ENCODE data around the gene TCOF1.
"Not testable (repeated sequence)": the region's sequence is repeated elsewhere in the genome, so short reads cannot be mapped to it uniquely, and the experiment has no call there.

Gene TCOF1

DNA sequence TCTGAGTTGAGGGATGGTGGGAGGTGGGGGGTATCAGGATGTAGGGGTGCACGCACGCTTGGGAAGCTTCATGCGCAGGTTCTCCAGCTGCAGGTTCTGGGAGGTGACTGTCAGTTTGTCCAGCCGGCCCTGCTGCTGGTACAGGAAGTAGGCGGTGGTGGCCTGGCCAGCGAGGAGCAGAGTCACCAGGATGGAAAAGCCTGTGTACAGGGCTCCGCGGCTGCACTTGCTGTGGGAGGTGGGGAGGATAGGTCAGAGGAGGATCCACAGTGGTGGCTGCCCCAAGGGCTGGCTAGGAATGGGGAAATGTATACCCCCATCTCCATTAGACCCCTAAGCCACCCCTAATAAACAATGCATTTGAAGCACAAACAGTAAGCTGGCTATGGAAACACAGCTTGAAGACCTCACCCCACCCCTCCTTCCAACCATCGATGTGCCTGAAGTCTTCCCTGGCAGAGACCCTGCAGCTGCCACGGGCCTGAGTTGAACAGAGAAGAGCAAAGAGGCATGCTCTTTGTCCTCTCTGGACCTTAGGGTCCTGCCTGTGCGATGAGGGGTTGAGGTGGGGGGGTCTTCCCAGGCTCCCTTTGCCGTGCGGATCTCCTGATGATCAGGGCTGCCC lies 49.7 kb downstream of the TCOF1 start:
- DNase-seq: no peak

DNA sequence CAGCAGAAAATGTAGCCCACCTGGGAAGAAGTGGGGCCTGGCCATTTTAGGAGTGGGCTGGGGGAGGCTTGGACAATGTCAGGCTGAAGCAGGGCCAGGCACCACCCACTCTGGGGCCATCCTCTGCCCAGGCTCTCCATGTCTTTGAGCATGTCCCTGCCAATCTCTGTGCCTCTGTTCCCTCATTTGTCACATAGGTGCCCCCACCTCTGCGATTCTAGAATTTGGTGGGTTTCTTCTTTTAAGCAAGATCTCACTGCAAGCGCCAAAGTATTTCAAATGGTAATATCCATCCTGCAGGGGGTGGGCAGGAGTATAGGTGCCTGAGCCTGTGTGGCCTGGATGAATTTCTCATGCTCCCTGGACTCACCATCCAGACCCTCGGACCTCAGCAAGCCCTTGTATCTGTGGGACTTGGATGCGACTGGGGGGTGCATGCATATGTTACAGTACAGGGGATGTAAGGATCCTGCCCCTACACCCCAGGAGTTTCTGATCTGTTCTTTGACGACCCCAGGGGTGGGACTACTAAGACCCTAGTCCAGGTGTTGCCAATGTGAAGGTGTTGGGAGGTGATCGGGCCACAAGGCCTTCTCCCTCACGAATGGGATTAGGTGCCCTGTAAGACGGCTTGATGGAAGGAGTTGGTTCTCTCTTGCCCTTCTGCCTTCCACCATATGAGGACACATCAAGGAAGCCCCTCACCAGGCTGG lies 50.9 kb downstream of the TCOF1 start:
- no peak for DNase-seq

DNA sequence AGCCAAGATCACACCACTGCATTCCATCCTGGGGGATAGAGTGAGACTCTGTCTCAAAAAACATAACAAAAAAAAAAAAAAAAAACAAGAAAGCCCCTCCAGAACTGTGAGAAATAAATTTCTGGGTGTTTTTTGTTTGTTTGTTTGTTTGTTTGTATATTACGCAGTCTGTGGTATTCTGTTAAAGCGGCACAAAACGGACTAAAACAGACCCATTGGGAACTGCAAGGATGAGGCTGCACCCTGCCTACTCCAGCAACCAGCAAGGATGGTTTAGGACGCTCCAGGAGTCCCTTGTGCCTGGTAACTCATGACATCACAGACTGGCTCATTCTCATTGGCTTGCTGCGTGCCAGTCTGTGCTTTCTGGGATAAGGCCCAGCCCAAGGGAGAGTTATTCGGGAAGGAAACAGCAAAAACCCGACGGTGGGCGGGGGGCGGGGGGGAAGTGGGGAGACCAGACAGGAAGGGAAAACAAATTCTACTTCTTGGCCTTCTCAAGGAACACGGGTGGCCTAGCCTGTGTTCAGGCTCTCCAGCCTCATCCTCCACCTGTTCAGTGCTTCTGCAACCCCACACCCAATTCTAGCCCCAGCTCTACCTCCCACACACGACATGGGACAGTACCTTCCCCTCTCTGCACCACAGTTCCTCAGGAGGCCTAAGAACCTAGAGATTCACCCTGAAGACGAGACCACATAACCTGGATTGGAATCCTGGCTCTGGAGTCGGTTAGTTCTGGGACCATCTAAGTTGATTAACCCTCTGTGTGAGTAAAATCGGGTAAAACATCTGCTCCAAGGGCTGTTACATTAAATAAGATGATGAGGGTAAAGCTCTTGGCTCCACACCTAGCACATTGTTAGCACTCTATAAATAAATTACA lies 52.4 kb downstream of the TCOF1 start:
- peak; percentile 40 for DNase-seq

DNA sequence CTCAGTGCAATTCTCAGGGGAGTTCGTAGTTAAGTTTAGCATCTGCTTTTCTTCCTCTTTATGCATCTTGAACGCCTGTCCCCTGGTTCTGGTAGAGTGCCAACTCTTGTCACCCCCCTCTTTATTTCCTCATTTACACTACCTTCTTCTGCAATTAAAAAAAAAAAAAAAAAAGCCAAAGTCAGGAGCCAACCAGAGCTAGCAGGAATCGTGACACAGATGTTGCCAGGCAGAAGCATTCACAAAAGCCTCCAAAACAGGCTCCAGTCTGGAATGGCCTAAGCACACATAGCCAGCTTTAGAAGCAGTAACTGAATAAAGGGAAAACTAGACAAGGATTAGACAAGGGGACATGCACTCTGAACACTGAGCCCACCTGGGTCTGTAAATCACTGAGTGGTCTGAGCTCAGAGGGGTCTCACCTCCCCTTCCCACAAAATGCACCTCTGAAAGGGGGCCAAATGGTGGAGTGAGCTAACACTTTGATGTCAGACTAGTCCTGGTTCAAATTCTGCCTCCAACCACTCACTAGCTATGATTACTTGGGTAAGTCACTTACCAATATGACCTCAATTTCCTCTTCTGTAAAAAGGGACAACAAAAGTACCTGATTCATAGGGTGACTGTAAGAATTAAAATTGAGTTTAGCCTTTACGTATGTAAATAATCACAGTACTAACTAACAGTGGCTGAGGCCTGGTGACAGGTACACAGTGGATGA lies 53.2 kb downstream of the TCOF1 start:
- no peak for DNase-seq

DNA sequence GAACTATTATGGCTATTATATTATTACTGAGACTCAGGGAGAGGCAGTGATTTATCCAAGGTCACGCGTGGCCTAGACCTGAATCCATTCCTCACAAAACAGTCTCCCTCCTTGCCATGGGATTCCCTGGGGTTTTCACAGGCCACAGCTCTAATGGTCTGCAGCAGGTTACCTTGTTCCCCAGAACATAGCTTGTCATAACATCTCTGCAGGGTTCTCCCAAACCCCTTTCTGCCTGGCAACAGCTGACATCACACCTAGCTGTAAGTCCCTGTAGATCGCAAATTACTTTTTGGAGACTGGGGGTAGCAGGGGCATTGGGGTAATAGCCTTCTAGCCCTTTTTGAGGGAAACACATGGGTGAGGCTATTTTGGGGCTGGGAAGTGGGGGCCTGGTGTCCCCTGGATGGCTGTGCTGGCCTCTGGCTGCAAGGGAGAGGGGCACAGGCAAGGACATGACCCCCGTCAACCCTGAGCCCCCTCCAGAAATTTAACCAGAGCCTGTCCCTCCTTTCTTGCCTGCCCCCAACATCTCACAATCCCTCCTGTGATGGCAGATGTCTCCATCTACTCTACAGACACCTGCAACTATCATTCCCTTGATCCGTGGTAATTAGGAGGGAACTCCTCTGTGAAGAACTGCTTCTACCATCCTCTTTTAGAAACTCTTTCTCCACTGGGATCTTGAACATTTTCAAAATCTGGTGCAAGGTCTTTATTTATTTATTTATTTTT lies 53.9 kb downstream of the TCOF1 start:
- DNase-seq: no peak

DNA sequence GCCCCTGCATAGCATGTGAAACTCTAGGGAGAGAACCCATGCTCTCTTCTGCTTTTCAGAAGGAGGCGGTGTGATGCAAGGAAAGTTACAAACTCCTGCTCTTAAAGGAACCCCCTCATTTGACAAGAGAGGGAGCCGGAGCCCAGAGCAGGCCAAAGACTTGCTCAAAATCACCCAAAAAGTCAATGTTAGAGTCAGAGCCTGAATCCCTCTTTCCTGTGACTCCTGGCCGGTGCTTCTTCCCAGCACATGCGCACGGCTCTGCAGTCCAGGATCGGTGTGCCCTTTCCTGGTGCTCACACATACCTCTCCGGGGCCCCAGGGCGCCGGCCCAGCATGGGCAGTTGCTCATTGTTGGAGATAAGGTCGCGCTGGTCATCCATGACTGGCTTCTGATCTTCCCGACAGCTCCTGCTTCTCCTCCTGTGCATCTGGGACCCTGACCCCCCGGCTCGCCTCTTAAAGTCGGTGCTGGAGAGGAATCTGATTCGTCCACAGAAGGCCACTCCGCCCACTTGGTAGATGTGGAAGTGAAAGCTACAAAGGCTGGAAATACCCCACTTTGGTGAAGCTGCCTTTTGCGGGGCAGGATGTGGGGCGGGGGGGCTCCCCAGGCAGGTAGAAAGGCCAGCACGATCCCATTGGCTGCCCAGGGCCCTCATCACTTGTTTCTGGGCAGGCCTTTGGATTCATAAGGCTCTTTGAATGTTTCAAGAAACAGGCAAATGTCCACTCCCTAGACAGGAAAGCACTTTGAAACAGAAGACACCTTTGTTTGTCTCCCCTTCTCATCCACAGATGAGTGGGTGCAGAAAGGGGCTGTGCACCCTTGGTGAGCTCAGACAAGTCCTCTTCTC lies 55.0 kb downstream of the TCOF1 start, which contains the start of gene CD74:
CD74 (minus strand) TSS at position 592 of the 857 bp plus-strand sequence; CDS start at position 431, 161 bp downstream.
- no peak for DNase-seq

DNA sequence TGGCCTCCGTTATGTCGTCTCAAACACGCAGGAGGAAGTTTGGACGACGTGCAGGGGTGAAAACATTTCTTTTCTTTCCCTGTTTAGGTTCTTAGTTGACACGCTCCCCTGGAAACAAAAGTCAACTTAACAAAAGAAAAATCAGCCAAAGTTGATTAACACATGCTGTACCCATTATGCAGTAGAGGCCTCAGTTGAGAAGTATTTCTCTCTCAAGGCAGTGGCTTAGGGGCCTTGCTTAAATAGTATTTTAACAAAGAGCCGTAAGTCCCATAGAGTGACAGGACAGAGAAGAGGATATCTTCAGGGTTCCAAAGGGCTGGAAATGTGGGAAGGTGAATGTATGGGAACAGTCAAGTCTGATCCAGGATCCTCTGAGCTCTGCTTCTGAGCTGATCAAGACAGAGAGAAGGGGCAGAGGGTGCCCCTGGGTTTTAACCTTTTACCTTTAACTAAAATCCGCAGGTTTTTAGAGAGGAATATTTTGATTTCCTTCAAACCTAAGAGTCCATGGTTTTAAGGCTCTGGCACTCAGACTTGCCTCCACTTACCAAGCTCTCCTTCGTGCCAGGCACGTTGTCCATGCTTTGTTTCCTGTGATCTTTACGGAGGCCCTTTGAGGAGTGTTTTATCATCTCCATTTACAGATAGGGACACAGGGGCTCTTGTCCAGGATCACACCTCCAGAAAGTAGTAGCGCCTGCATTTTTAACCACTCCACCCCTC lies 55.8 kb downstream of the TCOF1 start:
- no peak for DNase-seq

DNA sequence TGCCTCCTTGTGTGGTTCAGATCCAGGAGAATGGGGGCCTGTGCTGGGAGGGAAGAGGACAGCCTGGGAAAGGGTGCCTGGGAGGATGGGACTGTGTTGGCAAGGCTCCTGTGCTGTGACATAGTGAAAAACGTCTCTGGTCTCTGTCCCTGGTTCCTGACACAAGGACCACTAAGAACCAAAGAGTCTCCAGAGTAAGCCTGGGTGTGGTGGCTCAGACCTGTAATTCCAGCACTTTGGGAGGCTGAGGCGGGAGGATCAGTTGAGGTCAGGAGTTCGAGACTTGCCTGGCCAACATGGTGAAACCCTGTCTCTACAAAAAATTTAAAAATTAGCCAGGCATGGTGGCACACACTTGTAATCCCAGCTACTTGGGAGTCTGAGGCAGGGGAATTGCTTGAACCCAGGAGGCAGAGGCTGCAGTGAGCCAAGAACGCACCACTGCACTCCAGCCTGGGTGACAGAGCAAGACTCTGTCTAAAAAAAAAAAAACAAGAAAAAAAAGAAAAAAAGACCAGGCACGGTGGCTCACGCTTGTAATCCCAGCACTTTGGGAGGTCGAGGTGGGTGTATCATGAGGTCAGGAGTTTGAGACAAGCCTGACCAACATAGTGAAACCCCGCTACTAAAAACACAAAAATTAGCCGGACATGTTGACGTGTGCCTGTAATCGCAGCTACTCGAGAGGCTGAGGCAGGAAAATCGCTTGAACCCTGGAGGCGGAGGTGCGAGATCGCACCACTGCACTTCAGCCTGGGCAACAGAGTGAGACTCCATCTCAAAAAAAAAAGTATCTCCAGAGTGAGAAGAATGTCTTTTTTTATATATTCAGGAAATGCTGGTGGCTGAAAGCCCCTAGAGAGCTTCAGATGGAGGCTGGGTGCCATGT lies 56.6 kb downstream of the TCOF1 start:
- DNase-seq: not testable (repeated sequence)

DNA sequence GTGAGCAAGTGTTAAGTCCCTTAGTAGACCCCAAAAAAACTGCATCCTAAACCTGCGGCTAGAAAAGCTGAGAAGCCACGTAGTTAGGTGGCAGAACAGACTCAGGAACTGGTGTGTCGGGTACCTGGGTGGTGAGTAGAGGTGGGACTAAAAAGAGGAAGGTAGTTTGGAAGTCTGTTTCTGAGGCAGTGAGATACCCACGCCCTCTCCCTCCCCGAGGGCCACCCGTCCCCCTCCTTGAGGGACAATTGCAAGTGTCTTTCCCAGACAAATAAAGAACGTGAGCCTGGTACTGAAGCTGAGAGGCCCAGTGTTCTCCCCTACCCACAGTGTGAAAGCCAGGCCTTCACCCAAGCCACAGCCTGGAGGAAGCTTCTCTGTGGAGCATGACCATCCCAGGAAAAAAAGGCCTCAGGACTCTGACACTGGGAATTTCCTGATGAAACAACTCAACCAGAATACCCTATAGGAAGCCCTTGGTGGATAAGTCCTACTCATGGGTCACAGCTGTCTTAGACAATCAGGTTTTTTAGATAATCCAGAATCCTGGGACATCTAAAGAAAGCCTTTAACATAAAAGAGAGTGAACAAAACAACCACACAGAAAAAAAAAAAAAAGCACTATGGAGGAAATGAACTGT lies 62.3 kb downstream of the TCOF1 start:
- DNase-seq: no peak

DNA sequence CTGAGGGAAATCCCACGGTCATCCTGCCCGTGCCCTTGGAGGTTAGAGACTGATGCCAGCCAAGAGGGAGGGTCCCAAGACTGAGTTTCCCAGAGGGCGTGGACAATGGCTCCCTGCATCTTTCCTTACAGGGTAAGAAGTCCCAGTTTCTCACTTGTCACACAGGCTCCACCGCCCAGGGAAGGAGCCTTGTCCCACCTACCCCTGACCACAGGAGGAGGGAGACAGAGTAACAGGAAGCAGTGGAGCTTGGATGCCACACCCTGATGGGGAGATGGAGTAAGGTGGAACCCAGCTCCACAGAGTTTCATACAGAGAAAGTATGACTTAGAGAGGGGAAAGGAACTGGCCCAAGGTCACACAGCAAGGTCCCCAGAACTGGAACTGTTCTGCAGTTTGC lies 64.6 kb downstream of the TCOF1 start:
- no peak for DNase-seq

DNA sequence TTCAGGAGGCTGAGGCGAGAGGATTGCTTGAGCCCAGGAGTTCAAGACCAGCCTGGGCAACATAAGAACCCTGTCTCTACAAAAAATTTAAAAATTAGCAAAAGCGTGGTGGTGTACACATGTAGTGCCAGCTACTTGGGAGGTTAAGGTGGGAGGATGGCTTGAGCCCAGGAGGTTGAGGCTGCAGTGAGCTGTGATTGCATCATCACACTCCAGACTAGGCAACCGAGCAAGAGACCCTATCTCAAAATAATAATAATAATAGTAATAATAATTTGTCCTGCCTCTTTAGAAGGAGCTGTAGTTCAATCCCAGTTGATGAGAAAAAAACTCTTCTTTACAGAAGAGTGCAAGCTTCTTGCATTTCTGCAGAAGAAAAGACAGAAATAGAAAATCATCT lies 65.3 kb downstream of the TCOF1 start:
- no peak for DNase-seq

DNA sequence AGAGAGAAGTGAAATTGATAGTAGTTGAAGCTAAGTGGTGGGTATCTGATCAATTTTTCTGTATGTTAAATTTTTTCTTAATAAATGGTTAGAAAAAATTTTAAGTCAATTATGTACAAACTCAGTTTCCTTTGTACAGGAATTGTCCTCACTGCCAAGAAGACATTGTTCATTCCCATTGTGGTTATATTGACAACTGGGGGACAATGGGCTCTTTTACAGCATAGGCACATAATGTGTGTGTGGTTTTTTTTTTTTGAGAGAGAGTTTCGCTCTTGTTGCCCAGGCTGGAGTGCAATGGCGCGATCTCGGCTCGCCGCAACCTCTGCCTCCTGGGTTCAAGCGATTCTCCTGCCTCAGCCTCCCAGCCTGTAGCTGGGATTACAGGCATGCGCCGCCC lies 68.7 kb downstream of the TCOF1 start:
- DNase-seq: not testable (repeated sequence)

DNA sequence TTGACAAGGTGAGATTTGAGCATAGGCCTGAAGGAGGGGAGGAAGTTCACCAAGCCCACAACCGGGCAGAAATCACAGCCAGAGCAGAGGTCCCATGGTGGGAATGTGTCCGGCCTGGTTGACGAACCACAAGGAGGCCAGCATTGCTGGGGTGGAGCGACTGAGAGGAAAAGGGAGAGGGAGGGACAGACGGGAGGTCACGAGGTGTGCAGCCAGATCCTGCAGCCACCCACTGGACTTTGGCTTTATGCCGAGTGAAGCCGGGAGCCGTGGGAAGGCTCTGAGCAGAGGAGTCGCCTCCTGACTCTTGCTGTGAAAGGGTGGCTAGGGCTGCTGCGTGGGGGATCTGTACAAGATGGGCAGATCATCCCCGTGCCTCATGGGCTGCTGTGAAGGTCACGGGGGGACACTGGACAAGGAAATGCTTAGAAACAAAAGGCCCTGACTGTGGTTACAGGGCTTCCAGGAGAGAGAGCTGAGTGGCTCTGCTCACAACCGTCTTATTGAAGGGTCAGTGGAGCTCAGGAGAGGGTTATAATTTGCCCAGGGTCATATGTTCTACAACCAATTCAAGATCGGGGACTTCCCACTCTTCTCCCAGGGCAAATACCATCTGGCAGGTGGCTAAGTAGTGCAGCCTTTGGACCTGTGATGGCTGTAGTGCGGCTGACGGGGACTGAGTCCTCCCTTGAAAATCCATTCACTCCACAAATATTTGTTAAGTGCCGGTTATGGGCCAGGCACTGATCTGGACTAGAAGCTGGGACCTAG lies 70.8 kb downstream of the TCOF1 start:
- DNase-seq: no peak

DNA sequence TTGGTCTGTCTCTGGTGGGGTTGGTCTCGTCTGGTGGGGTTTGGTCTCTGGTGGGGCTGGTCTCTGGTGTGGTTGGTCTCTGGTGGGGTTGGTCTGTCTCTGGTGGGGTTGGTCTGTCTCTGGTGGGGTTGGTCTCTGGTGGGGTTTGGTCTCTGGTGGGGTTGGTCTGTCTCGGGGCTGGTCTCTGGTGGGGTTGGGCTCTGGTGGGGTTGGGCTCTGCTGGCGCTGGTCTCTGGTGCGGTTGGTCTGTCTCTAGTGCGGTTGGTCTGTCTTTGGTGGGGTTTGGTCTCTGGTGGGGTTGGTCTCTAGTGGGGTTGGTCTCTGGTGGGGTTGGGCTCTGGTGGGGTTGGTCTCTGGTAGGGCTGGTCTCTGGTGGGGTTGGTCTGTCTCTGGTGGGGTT lies 71.5 kb downstream of the TCOF1 start:
- no peak for DNase-seq

DNA sequence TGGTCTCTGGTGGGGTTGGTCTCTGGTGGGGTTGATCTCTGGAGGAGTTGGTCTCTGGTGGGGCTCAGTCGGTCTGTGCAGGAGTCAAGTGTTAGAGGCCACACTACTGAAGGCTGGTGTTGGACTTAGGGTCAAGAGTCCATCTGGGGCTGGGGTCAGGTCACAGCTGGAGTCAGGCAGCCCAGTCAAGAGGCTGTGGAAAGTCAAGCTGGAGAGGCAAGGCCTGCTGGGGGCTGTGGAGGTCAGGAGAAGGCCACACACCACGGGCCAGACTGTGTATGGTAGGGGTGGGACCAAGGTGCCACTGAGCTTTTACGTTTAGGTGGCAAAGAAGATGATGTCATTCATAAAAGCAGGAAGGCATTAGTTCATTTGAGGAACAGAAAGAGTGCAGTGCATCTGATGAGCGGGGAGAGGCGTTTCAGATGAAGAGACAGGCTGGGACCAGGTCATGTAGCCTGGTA lies 71.9 kb downstream of the TCOF1 start:
- DNase-seq: no peak

DNA sequence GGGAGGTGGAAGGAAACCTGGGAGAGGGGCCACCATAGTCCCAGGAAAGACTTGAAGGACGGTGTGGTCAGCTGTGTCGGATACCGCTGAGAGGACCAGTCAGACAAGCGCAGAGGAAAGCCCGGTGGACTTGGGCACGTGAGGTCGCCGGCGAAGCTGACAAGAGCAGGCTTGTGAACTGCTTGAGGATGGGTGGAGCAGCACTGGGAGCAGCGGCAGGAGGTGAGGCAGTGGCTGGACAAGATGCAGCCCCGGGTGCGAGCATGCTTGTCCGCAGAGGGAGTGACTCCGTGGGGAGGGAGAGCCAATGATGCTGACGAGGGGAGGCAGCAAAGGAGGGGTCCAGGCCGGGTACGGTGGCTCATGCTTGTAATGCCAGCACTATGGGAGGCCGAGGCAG lies 73.6 kb downstream of the TCOF1 start:
- no peak for DNase-seq

DNA sequence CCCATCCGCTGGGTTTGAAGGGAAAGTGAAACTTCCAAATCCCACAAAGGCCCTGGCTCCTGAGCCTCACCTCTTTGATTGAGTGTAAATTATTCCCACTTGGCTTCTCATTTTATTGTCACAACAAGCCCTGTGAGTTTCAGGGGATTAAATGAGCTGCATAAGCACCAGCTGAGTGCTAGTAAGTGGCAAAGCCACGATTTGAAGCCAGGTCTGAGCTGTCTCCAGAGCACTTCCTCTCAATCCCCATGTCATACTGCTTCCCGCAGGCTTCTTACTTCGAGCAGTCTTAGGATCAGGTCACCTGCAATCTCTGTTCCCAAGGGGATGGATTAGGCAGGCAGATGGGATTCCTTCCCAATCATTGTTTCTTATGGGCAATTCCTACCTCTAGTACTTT lies 74.1 kb downstream of the TCOF1 start:
- no peak for DNase-seq

DNA sequence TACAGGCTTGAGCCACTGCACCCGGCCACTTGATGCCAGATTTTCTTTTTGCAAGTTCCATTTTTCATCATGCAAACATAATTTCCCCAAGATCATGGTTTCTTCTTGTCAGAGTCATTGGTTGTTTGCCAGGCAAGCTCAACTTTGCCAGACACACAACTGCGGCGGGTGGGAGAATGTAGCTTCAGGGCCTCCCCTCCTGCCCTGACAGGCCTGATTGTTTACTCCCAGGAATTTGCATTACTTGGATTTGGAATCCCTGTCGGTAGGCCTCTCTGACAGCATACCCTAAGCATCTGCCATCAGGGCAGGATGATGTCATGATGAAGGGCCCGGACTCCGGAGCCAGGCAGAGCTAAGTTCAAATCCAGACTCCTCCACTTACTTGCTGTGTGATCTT lies 77.0 kb downstream of the TCOF1 start:
- no peak for DNase-seq
